Measurements from ENCODE around the gene CAPN8.
A peak's percentile ranks its signal among the peaks of the same experiment; 100 is the strongest.

The CAPN8 gene

GRCh38 chr1:223678841-223679240 lies 13.3 kb upstream of the CAPN8 start:
- ATAC-seq = no peak

GRCh38 chr1:223674119-223674890 lies 8.8 kb upstream of the CAPN8 start:
- H3K4me3 Mint-ChIP-seq = no peak overlapping the region
- peaks cover 10% of the 10 kb centered on the region for H3K4me1 Mint-ChIP-seq
- no peak for ATAC-seq
- H3K27me3 Mint-ChIP-seq = no peaks in the 10 kb centered on the region
- H3K27ac Mint-ChIP-seq = no peak overlapping the region
- peaks cover 19% of the 10 kb centered on the region for H3K36me3 Mint-ChIP-seq
- H3K9me3 Mint-ChIP-seq = peaks cover 28% of the 10 kb centered on the region

More at GRCh38 chr1:223678841-223679240, 13.3 kb upstream of the CAPN8 start:
- Mint-ChIP-seq H3K4me3 (no peak overlapping the region), H3K27me3 (peaks cover 28% of the 10 kb centered on the region), H3K4me1 (peaks cover 10% of the 10 kb centered on the region), H3K27ac (no peak overlapping the region), H3K9me3 (peaks cover 17% of the 10 kb centered on the region), H3K36me3 (peaks cover 13% of the 10 kb centered on the region)

- Mint-ChIP-seq H3K36me3 (peaks cover 15% of the 10 kb centered on the region), H3K4me1 (peaks cover 10% of the 10 kb centered on the region), H3K9me3 (peaks cover 22% of the 10 kb centered on the region), H3K4me3 (no peak overlapping the region), H3K27ac (no peak overlapping the region), H3K27me3 (no peaks in the 10 kb centered on the region)
- ATAC-seq = no peak
Measured at GRCh38 chr1:223670458-223671159, 5.1 kb upstream of the CAPN8 start.

GRCh38 chr1:223669003-223669795 lies 3.7 kb upstream of the CAPN8 start:
- Mint-ChIP-seq H3K27ac (no peak overlapping the region), H3K9me3 (peaks cover 11% of the 10 kb centered on the region), H3K4me1 (peaks cover under 1% of the 10 kb centered on the region), H3K27me3 (no peaks in the 10 kb centered on the region), H3K36me3 (peaks cover 6% of the 10 kb centered on the region), H3K4me3 (no peak overlapping the region)
- no peak for ATAC-seq

GRCh38 chr1:223667484-223668182 lies 2.1 kb upstream of the CAPN8 start:
- no peak overlapping the region for H3K27ac Mint-ChIP-seq
- peaks cover 8% of the 10 kb centered on the region for H3K4me1 Mint-ChIP-seq
- peaks cover under 1% of the 10 kb centered on the region for H3K27me3 Mint-ChIP-seq
- H3K36me3 Mint-ChIP-seq = peaks cover 6% of the 10 kb centered on the region
- no peak overlapping the region for H3K4me3 Mint-ChIP-seq
- H3K9me3 Mint-ChIP-seq = peaks cover 6% of the 10 kb centered on the region
- peak; percentile 78 for ATAC-seq

GRCh38 chr1:223664106-223664505 lies 1.4 kb downstream of the CAPN8 start:
- peaks cover 8% of the 10 kb centered on the region for H3K4me1 Mint-ChIP-seq
- ATAC-seq = no peak
- H3K4me3 Mint-ChIP-seq = no peak overlapping the region
- H3K36me3 Mint-ChIP-seq = no peaks in the 10 kb centered on the region
- H3K27ac Mint-ChIP-seq = no peak overlapping the region
- H3K27me3 Mint-ChIP-seq = peaks cover 22% of the 10 kb centered on the region
- H3K9me3 Mint-ChIP-seq = no peaks in the 10 kb centered on the region

GRCh38 chr1:223662943-223663342 lies 2.6 kb downstream of the CAPN8 start:
- peak; percentile 52 for ATAC-seq
- H3K27ac Mint-ChIP-seq = no peak overlapping the region

GRCh38 chr1:223659711-223660110 lies 5.8 kb downstream of the CAPN8 start:
- Mint-ChIP-seq H3K9me3 (no peaks in the 10 kb centered on the region), H3K27ac (no peak overlapping the region), H3K4me3 (no peak overlapping the region), H3K36me3 (no peaks in the 10 kb centered on the region), H3K4me1 (peaks cover 8% of the 10 kb centered on the region), H3K27me3 (peaks cover 35% of the 10 kb centered on the region)
- ATAC-seq = no peak

More at GRCh38 chr1:223662943-223663342, 2.6 kb downstream of the CAPN8 start:
- Mint-ChIP-seq H3K27me3 (peaks cover 24% of the 10 kb centered on the region), H3K9me3 (no peaks in the 10 kb centered on the region), H3K36me3 (no peaks in the 10 kb centered on the region), H3K4me3 (no peak overlapping the region), H3K4me1 (peaks cover 8% of the 10 kb centered on the region)

- H3K4me3 Mint-ChIP-seq = no peak overlapping the region
- peaks cover 36% of the 10 kb centered on the region for H3K27me3 Mint-ChIP-seq
- no peak for ATAC-seq
- peaks cover 2% of the 10 kb centered on the region for H3K4me1 Mint-ChIP-seq
- no peaks in the 10 kb centered on the region for H3K9me3 Mint-ChIP-seq
- no peaks in the 10 kb centered on the region for H3K36me3 Mint-ChIP-seq
- H3K27ac Mint-ChIP-seq = no peak overlapping the region
Measured at GRCh38 chr1:223657978-223658377, 7.5 kb downstream of the CAPN8 start.

GRCh38 chr1:223654083-223654482 lies 11.4 kb downstream of the CAPN8 start:
- Mint-ChIP-seq H3K9me3 (no peaks in the 10 kb centered on the region), H3K4me3 (no peak overlapping the region), H3K4me1 (no peaks in the 10 kb centered on the region), H3K27me3 (peaks cover 40% of the 10 kb centered on the region), H3K36me3 (no peaks in the 10 kb centered on the region), H3K27ac (no peak overlapping the region)
- ATAC-seq = no peak

- H3K9me3 Mint-ChIP-seq = no peaks in the 10 kb centered on the region
- H3K36me3 Mint-ChIP-seq = no peaks in the 10 kb centered on the region
- H3K27ac Mint-ChIP-seq = no peak overlapping the region
- ATAC-seq = no peak
- H3K27me3 Mint-ChIP-seq = peaks cover 44% of the 10 kb centered on the region
- no peaks in the 10 kb centered on the region for H3K4me1 Mint-ChIP-seq
- no peak overlapping the region for H3K4me3 Mint-ChIP-seq
Measured at GRCh38 chr1:223653431-223653830, 12.1 kb downstream of the CAPN8 start.

GRCh38 chr1:223653015-223653414 lies 12.5 kb downstream of the CAPN8 start:
- Mint-ChIP-seq H3K27ac (no peak overlapping the region), H3K4me3 (no peak overlapping the region), H3K36me3 (no peaks in the 10 kb centered on the region)

GRCh38 chr1:223652436-223652941 lies 13.0 kb downstream of the CAPN8 start:
- no peak overlapping the region for H3K4me3 Mint-ChIP-seq
- peaks cover 54% of the 10 kb centered on the region for H3K27me3 Mint-ChIP-seq
- ATAC-seq = no peak

More at GRCh38 chr1:223653015-223653414, 12.5 kb downstream of the CAPN8 start:
- no peak for ATAC-seq
- Mint-ChIP-seq H3K9me3 (no peaks in the 10 kb centered on the region), H3K27me3 (peaks cover 48% of the 10 kb centered on the region), H3K4me1 (no peaks in the 10 kb centered on the region)

GRCh38 chr1:223651291-223651991 lies 14.1 kb downstream of the CAPN8 start:
- H3K4me1 Mint-ChIP-seq = no peaks in the 10 kb centered on the region
- H3K9me3 Mint-ChIP-seq = no peaks in the 10 kb centered on the region
- no peaks in the 10 kb centered on the region for H3K36me3 Mint-ChIP-seq
- H3K4me3 Mint-ChIP-seq = no peak overlapping the region
- no peak overlapping the region for H3K27ac Mint-ChIP-seq
- ATAC-seq = no peak
- H3K27me3 Mint-ChIP-seq = peaks cover 63% of the 10 kb centered on the region

More at GRCh38 chr1:223652436-223652941, 13.0 kb downstream of the CAPN8 start:
- Mint-ChIP-seq H3K9me3 (no peaks in the 10 kb centered on the region), H3K4me1 (no peaks in the 10 kb centered on the region), H3K36me3 (no peaks in the 10 kb centered on the region), H3K27ac (no peak overlapping the region)
